ENCODE data around the gene DGCR2.

DGCR2 gene

GRCh38 chr22:19043121-19044085, 78.8 kb downstream of the DGCR2 start:
- no peaks in the 10 kb centered on the region for H3K27me3 ChIP-seq
- no peak for TF ChIP-seq CTCF (IDR thresholded peaks at IDR 0.05; ENCODE audit: low read depth, low read length)
- no peak overlapping the region for H3K4me3 ChIP-seq (ENCODE audit: low read depth, low read length)
- no peak for DNase-seq
- peaks cover 53% of the 10 kb centered on the region for H3K36me3 ChIP-seq
- H3K9me3 ChIP-seq, result no peaks in the 10 kb centered on the region
- H3K4me1 ChIP-seq, result no peaks in the 10 kb centered on the region

- no peak overlapping the region for H3K4me3 ChIP-seq (ENCODE audit: low read depth, low read length)
- H3K27me3 ChIP-seq, result no peaks in the 10 kb centered on the region
- no peak for DNase-seq
- H3K36me3 ChIP-seq, result peaks cover 44% of the 10 kb centered on the region
- no peaks in the 10 kb centered on the region for H3K4me1 ChIP-seq
- no peak for TF ChIP-seq CTCF (IDR thresholded peaks at IDR 0.05; ENCODE audit: low read depth, low read length)
- H3K9me3 ChIP-seq, result no peaks in the 10 kb centered on the region
Measured at GRCh38 chr22:19042285-19043120, 79.7 kb downstream of the DGCR2 start.

- Histone ChIP-seq H3K27me3 (no peaks in the 10 kb centered on the region), H3K9me3 (no peaks in the 10 kb centered on the region), H3K36me3 (peaks cover 36% of the 10 kb centered on the region), H3K4me1 (no peaks in the 10 kb centered on the region), H3K4me3 (ENCODE audit: low read depth, low read length) (no peak overlapping the region)
- DNase-seq, result no peak
- TF ChIP-seq CTCF (IDR thresholded peaks at IDR 0.05; ENCODE audit: low read depth, low read length), result no peak
Measured at GRCh38 chr22:19041704-19042074, 80.5 kb downstream of the DGCR2 start.

- peaks cover 31% of the 10 kb centered on the region for H3K36me3 ChIP-seq
- no peak overlapping the region for H3K4me3 ChIP-seq (ENCODE audit: low read depth, low read length)
- H3K9me3 ChIP-seq, result no peaks in the 10 kb centered on the region
- H3K27me3 ChIP-seq, result no peaks in the 10 kb centered on the region
- no peak for DNase-seq
- no peaks in the 10 kb centered on the region for H3K4me1 ChIP-seq
- no peak for TF ChIP-seq CTCF (IDR thresholded peaks at IDR 0.05; ENCODE audit: low read depth, low read length)
Measured at GRCh38 chr22:19040888-19041703, 81.1 kb downstream of the DGCR2 start.

- H3K27me3 ChIP-seq, result no peaks in the 10 kb centered on the region
- no peaks in the 10 kb centered on the region for H3K4me1 ChIP-seq
- no peak for DNase-seq
- TF ChIP-seq CTCF (IDR thresholded peaks at IDR 0.05; ENCODE audit: low read depth, low read length), result no peak
- H3K36me3 ChIP-seq, result peaks cover 29% of the 10 kb centered on the region
- no peak overlapping the region for H3K4me3 ChIP-seq (ENCODE audit: low read depth, low read length)
- H3K9me3 ChIP-seq, result no peaks in the 10 kb centered on the region
Measured at GRCh38 chr22:19040391-19040861, 81.8 kb downstream of the DGCR2 start.
